Lower leg skin (tissue), 4 donors: Measurements from ENCODE around the gene PPFIA1. TPM values are rescaled to one million over a fixed set of nuclear protein-coding genes. Genes with fewer than 3 reads are reported as not detected.

ENCODE experiments used
- DNase-seq, 2 donors: peaks; one replicate each; pipeline ENCODE4 v3.0.0-alpha.2; 2019; ENCODE audit warnings: low spot score in 2 of 2
- H3K4me3 ChIP-seq: fragments of 200-600 bp; sonication (generic); 2 replicates; pipeline ENCODE4 v1.5.1; 2017; ENCODE audit warnings: mild to moderate bottlenecking, low read depth; ENCODE audit not compliant: poor library complexity, severe bottlenecking
- CTCF ChIP-seq, 3 donors: fragments of 450-650 bp; IDR thresholded peaks; one replicate each; pipeline ENCODE4 v1.5.1; 2016; ENCODE audit warnings: antibody characterized with exemption in 3 of 3, mild to moderate bottlenecking in 3 of 3, moderate library complexity in 2 of 3
- POLR2A ChIP-seq, 2 donors: fragments of 450-650 bp; IDR thresholded peaks; one replicate each; pipeline ENCODE4 v1.6.1; 2016 to 2017; ENCODE audit warnings: antibody characterized with exemption in 2 of 2, mild to moderate bottlenecking in 1 of 2, moderate library complexity in 1 of 2
- WGBS, 2 donors: methylation state at CpG; one replicate each; pipeline ENCODE4 v1.1.5; 2018; 5-methylcytosine and 5-hydroxymethylcytosine counted together
- intact Hi-C: fragments of 100-400 bp; cut with DNase I; formaldehyde crosslinking; loops from one replicate; pipeline ENCODE4 v1.15.0; 2023; ENCODE audit warnings: low total_unique reads
- total RNA-seq, 4 donors: library from RNA; depleted of rRNA; stranded (reverse); fragments of >200 nt; gene quantifications; one replicate each; pipeline ENCODE4 v1.1.0, GENCODE V29; 2016

Gene PPFIA1
- total RNA-seq, 4 donors from 2014 or later: 31.9 to 61.7 (median 48.5) TPM

GRCh38 chr11:70267405-70267950 lies 3.0 kb upstream of the PPFIA1 start:
- TF ChIP-seq CTCF (IDR thresholded peaks at IDR 0.05): no peak
- TF ChIP-seq POLR2A (IDR thresholded peaks at IDR 0.05): no peak
- H3K4me3 ChIP-seq: no peak overlapping the region
- DNase-seq: no peak
- 74 to 78% methylated on average over 5 of the region's 5 CpGs for WGBS, 2 donors
- intact Hi-C loops: no loop called here

- DNase-seq: no peak
- WGBS, 2 donors: 84 to 90% methylated on average over 10 of the region's 10 CpGs
- intact Hi-C loops: no loop called here
- no peak overlapping the region for H3K4me3 ChIP-seq
- TF ChIP-seq POLR2A (IDR thresholded peaks at IDR 0.05) (no peak), CTCF (IDR thresholded peaks at IDR 0.05) (no peak)
Observed at GRCh38 chr11:70268526-70268925, 2.0 kb upstream of the PPFIA1 start.

GRCh38 chr11:70270877-70271648 lies 573 bp downstream of the PPFIA1 start:
- 1% methylated on average over 32 to 42 of the region's 75 CpGs for WGBS, 2 donors
- TF ChIP-seq CTCF (IDR thresholded peaks at IDR 0.05): no peak
- no peak for TF ChIP-seq POLR2A (IDR thresholded peaks at IDR 0.05)
- DNase-seq: peak in 1 of 2 donors; percentile 87
- intact Hi-C loops: no loop called here
- peak overlapping the region; percentile 74 for H3K4me3 ChIP-seq

- TF ChIP-seq CTCF (IDR thresholded peaks at IDR 0.05) (no peak), POLR2A (IDR thresholded peaks at IDR 0.05) (no peak)
- peak overlapping the region; percentile 74 for H3K4me3 ChIP-seq
- DNase-seq: no peak
- intact Hi-C loops: no loop called here
- WGBS, 2 donors: 3 to 6% methylated on average over 2 of the region's 2 CpGs
Observed at GRCh38 chr11:70271649-70271953, 1.1 kb downstream of the PPFIA1 start.

- DNase-seq: no peak
- no peak overlapping the region for H3K4me3 ChIP-seq
- WGBS, 2 donors: 78 to 86% methylated on average over 7 of the region's 7 CpGs
- intact Hi-C loops: no loop called here
- TF ChIP-seq POLR2A (IDR thresholded peaks at IDR 0.05): no peak
- TF ChIP-seq CTCF (IDR thresholded peaks at IDR 0.05): no peak
Observed at GRCh38 chr11:70272009-70272408, 1.5 kb downstream of the PPFIA1 start.
